Measurements from ENCODE around the gene YKT6.
"Not testable (repeated sequence)": the region's sequence is repeated elsewhere in the genome, so short reads cannot be mapped to it uniquely, and the experiment has no call there.

Gene YKT6

GRCh38 chr7:44172352-44172751 is 28.4 kb upstream of the YKT6 start:
- DNase-seq (ENCODE audit: low spot score): no peak

- DNase-seq (ENCODE audit: low spot score): no peak
Measured at GRCh38 chr7:44172803-44173424, 27.9 kb upstream of the YKT6 start.

GRCh38 chr7:44173911-44174693 is 26.7 kb upstream of the YKT6 start:
- no peak for DNase-seq (ENCODE audit: low spot score)

- not testable (repeated sequence) for DNase-seq (ENCODE audit: low spot score)
Measured at GRCh38 chr7:44174694-44174948, 26.2 kb upstream of the YKT6 start.

- DNase-seq (ENCODE audit: low spot score): no peak
Measured at GRCh38 chr7:44175730-44176129, 25.0 kb upstream of the YKT6 start.

GRCh38 chr7:44176486-44176885 is 24.3 kb upstream of the YKT6 start:
- no peak for DNase-seq (ENCODE audit: low spot score)

GRCh38 chr7:44177570-44178131 is 23.1 kb upstream of the YKT6 start:
- DNase-seq (ENCODE audit: low spot score): no peak

- no peak for DNase-seq (ENCODE audit: low spot score)
Measured at GRCh38 chr7:44180631-44181030, 20.1 kb upstream of the YKT6 start.

GRCh38 chr7:44182827-44183226 is 18.0 kb upstream of the YKT6 start:
- DNase-seq (ENCODE audit: low spot score): peak; percentile 18

GRCh38 chr7:44183386-44183785 is 17.4 kb upstream of the YKT6 start:
- DNase-seq (ENCODE audit: low spot score): peak; percentile 91

- no peak for DNase-seq (ENCODE audit: low spot score)
Measured at GRCh38 chr7:44184206-44184872, 16.4 kb upstream of the YKT6 start.

- no peak for DNase-seq (ENCODE audit: low spot score)
Measured at GRCh38 chr7:44184873-44185446, 15.8 kb upstream of the YKT6 start.

GRCh38 chr7:44185729-44186128 is 15.0 kb upstream of the YKT6 start:
- DNase-seq (ENCODE audit: low spot score): no peak

GRCh38 chr7:44186736-44187135 is 14.0 kb upstream of the YKT6 start:
- no peak for DNase-seq (ENCODE audit: low spot score)

GRCh38 chr7:44187636-44188416 is 13.0 kb upstream of the YKT6 start:
- DNase-seq (ENCODE audit: low spot score): peak; percentile 54

GRCh38 chr7:44188480-44189225 is 12.1 kb upstream of the YKT6 start:
- DNase-seq (ENCODE audit: low spot score): no peak

GRCh38 chr7:44189286-44189992 is 11.3 kb upstream of the YKT6 start, which contains the start of gene GCK:
TSS of gene GCK (minus strand) at chr7:44189439. CDS start at chr7:44188953, 486 bp downstream.
- peak; percentile 94 for DNase-seq (ENCODE audit: low spot score)

- DNase-seq (ENCODE audit: low spot score): no peak
Measured at GRCh38 chr7:44189993-44190872, 10.5 kb upstream of the YKT6 start.

- DNase-seq (ENCODE audit: low spot score): no peak
Measured at GRCh38 chr7:44191171-44191570, 9.6 kb upstream of the YKT6 start.
